Measurements from ENCODE around the gene TMEM38B. TPM values are rescaled to one million over a fixed set of nuclear protein-coding genes. Genes with fewer than 3 reads are reported as not detected.

The TMEM38B gene
- total RNA-seq, 1 experiment from 2014 or later, result 12.5 TPM

GRCh38 chr9:105712773-105713172 lies 18.4 kb downstream of the TMEM38B start:
- BruUV-seq (replicated peaks), result no TSS peak
- intact Hi-C loops (cut with micrococcal nuclease), result no loop called here
- Mint-ChIP-seq H3K4me3 (ENCODE audit: unreplicated experiment) (no peak overlapping the region), H3K9me3 (ENCODE audit: unreplicated experiment) (no peaks in the 10 kb centered on the region), H3K27ac (ENCODE audit: low read depth, unreplicated experiment) (no peak overlapping the region), H3K27me3 (ENCODE audit: insufficient read depth, unreplicated experiment) (no peaks in the 10 kb centered on the region), H3K4me1 (ENCODE audit: insufficient read depth, unreplicated experiment) (no peaks in the 10 kb centered on the region), H3K36me3 (ENCODE audit: insufficient read depth, unreplicated experiment) (no peaks in the 10 kb centered on the region)
- POLR2A ChIA-PET, result no interaction called here
- no peak for DNase-seq (ENCODE audit: unreplicated experiment)
- CTCF ChIA-PET, result interaction anchor here (1.0 to 4.6 kb wide), 4 partner anchors 21 to 169 kb away, joined by 3 to 21 read pairs (median 9); no protein-coding TSS in a partner anchor
- TF ChIP-seq CTCF (IDR thresholded peaks at IDR 0.05; ENCODE audit: unreplicated experiment), result no peak

GRCh38 chr9:105713260-105714019 lies 19.1 kb downstream of the TMEM38B start:
- ChIA-PET POLR2A (no interaction called here), CTCF (interaction anchor here (0.7 to 4.6 kb wide), 7 partner anchors 22 to 285 kb away, joined by 3 to 21 read pairs (median 3); no protein-coding TSS in a partner anchor)
- no TSS peak for BruUV-seq (replicated peaks)
- no peaks in the 10 kb centered on the region for H3K4me1 Mint-ChIP-seq (ENCODE audit: insufficient read depth, unreplicated experiment)
- intact Hi-C loops (cut with micrococcal nuclease), result no loop called here
- no peaks in the 10 kb centered on the region for H3K36me3 Mint-ChIP-seq (ENCODE audit: insufficient read depth, unreplicated experiment)
- H3K27ac Mint-ChIP-seq (ENCODE audit: low read depth, unreplicated experiment), result no peak overlapping the region
- no peak for DNase-seq (ENCODE audit: unreplicated experiment)
- H3K4me3 Mint-ChIP-seq (ENCODE audit: unreplicated experiment), result no peak overlapping the region
- TF ChIP-seq CTCF (IDR thresholded peaks at IDR 0.05; ENCODE audit: unreplicated experiment), result no peak
- no peaks in the 10 kb centered on the region for H3K27me3 Mint-ChIP-seq (ENCODE audit: insufficient read depth, unreplicated experiment)
- H3K9me3 Mint-ChIP-seq (ENCODE audit: unreplicated experiment), result no peaks in the 10 kb centered on the region

- no TSS peak for BruUV-seq (replicated peaks)
- Mint-ChIP-seq H3K36me3 (ENCODE audit: insufficient read depth, unreplicated experiment) (no peaks in the 10 kb centered on the region), H3K27me3 (ENCODE audit: insufficient read depth, unreplicated experiment) (no peaks in the 10 kb centered on the region), H3K9me3 (ENCODE audit: unreplicated experiment) (no peaks in the 10 kb centered on the region), H3K27ac (ENCODE audit: low read depth, unreplicated experiment) (no peak overlapping the region), H3K4me1 (ENCODE audit: insufficient read depth, unreplicated experiment) (no peaks in the 10 kb centered on the region), H3K4me3 (ENCODE audit: unreplicated experiment) (no peak overlapping the region)
- DNase-seq (ENCODE audit: unreplicated experiment), result no peak
- ChIA-PET POLR2A (no interaction called here), CTCF (interaction anchor here (0.7 to 4.6 kb wide), 7 partner anchors 22 to 285 kb away, joined by 3 to 21 read pairs (median 3); no protein-coding TSS in a partner anchor)
- no peak for TF ChIP-seq CTCF (IDR thresholded peaks at IDR 0.05; ENCODE audit: unreplicated experiment)
- intact Hi-C loops (cut with micrococcal nuclease), result no loop called here
These were observed 19.6 kb downstream of the TMEM38B start for GRCh38 chr9:105714020-105714331.

GRCh38 chr9:105716146-105716545 lies 21.8 kb downstream of the TMEM38B start:
- H3K9me3 Mint-ChIP-seq (ENCODE audit: unreplicated experiment), result no peaks in the 10 kb centered on the region
- ChIA-PET CTCF (interaction anchor here (0.6 to 1.2 kb wide), 3 partner anchors 108 to 667 kb away, joined by 3 to 5 read pairs (median 3); no protein-coding TSS in a partner anchor), POLR2A (no interaction called here)
- no TSS peak for BruUV-seq (replicated peaks)
- no peaks in the 10 kb centered on the region for H3K27me3 Mint-ChIP-seq (ENCODE audit: insufficient read depth, unreplicated experiment)
- H3K4me3 Mint-ChIP-seq (ENCODE audit: unreplicated experiment), result no peak overlapping the region
- H3K36me3 Mint-ChIP-seq (ENCODE audit: insufficient read depth, unreplicated experiment), result no peaks in the 10 kb centered on the region
- H3K27ac Mint-ChIP-seq (ENCODE audit: low read depth, unreplicated experiment), result no peak overlapping the region
- intact Hi-C loops (cut with micrococcal nuclease), result no loop called here
- DNase-seq (ENCODE audit: unreplicated experiment), result no peak
- TF ChIP-seq CTCF (IDR thresholded peaks at IDR 0.05; ENCODE audit: unreplicated experiment), result no peak
- no peaks in the 10 kb centered on the region for H3K4me1 Mint-ChIP-seq (ENCODE audit: insufficient read depth, unreplicated experiment)

Data from MCF 10A (cell line).